ENCODE measurements around the gene DSTN. TPM values are rescaled to one million over a fixed set of nuclear protein-coding genes. Genes with fewer than 3 reads are reported as not detected.

Gene DSTN
- total RNA-seq, 3 donors from 2014 or later, result 180 to 384 (median 272) TPM

DNA sequence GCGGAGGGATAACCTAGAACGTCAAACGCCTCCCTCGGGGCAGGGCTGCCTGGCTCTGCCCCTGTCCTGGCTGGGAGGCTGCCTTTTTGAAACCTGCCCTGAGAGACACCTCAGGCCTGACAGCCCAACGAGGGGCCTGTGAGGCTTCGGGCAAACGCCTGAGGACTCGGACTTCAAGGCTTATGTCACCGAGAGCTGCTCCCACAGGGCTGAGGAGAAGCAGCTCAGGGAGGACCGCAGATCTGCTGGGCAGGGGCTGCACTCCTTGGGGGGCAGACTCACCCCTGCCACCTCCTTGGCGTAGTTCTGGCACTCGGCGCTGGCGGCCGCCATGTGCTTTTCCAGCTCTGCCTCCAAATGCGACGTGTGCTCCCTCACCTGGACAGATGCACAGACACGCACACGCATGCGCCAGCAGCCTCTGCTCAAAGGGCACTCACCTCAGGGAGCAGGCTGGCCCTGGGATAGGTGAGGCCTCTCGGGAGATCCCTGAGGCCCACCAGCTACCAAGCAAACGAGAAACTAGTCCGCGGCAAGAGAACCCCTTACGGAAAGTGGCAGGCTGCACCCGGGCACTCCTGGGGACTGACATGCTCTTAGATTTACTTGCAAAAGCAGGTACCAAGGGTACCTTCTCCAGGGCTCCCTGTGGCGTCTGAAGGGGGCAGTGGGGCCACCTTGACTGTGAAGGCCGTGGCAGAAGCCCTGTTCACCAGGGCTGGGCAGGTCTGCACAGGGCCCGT, 49.6 kb downstream of the DSTN start:
- H3K36me3 ChIP-seq, result peaks cover 12% of the 10 kb centered on the region
- intact Hi-C loops (cut with DNase I; ENCODE audit: low total_unique reads), result no loop called here
- peak; percentile 14 to 37 for DNase-seq (ENCODE audit: low spot score in 2 of 2)

DNA sequence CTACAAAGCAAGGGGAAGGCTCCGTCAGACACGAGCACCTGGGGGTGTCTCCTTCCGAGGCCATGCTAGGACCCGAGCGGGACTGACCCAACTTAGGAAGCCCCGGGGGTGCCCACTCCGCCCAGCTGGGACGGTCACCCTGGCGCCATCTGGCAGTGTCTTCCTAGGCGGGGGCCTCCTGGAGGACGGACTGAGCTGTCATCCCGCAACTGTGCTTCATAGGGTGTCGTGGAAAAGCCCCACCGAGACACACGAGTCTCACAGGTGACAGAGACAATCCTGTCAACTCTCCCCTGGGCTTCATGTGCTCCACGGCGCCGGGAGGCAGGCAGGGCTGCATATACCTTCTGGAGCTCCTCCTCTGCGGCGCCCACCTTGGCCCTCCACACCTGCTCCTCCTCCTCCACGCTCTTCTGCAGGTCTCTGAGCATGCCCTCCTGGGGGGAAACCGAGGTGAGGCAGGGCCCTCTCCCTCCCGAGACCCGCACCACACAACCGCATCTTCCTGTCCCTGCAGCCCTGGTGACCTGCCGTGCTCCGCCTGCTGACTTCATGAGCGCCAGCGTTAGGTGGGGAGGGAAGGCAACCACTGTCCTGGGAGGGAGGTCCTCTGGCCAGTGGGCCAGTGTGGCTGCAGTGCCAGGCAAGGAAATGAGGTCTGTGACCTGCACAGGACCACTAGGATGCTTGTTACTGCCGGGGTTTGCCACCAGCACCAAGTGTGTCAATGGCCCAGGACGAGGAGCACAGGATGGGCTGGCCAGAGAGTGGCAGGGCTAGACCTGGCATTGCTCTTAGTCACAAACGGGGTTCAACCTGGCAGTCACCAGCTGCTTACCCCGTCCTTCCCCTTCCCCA, 50.7 kb downstream of the DSTN start:
- Histone ChIP-seq H3K4me1 (no peaks in the 10 kb centered on the region), H3K36me3 (peaks cover 12% of the 10 kb centered on the region), H3K4me3 (no peak overlapping the region), H3K27ac (no peak overlapping the region), H3K9me3 (no peaks in the 10 kb centered on the region), H3K27me3 (no peaks in the 10 kb centered on the region)
- peak; percentile 15 to 45 for DNase-seq (ENCODE audit: low spot score in 2 of 2)
- intact Hi-C loops (cut with DNase I; ENCODE audit: low total_unique reads), result no loop called here
- TF ChIP-seq CTCF (IDR thresholded peaks at IDR 0.05) (no peak), POLR2AphosphoS5 (IDR thresholded peaks at IDR 0.05) (no peak), POLR2A (IDR thresholded peaks at IDR 0.05) (no peak)

More for the DNA sequence above, 49.6 kb downstream of the DSTN start:
- Histone ChIP-seq H3K27me3 (no peaks in the 10 kb centered on the region), H3K4me1 (no peaks in the 10 kb centered on the region), H3K9me3 (no peaks in the 10 kb centered on the region), H3K27ac (no peak overlapping the region), H3K4me3 (no peak overlapping the region)
- no peak for TF ChIP-seq POLR2A (IDR thresholded peaks at IDR 0.05)

- no peak for TF ChIP-seq POLR2A (IDR thresholded peaks at IDR 0.05)
- no peak for TF ChIP-seq CTCF (IDR thresholded peaks at IDR 0.05)
- no peak for TF ChIP-seq POLR2AphosphoS5 (IDR thresholded peaks at IDR 0.05)
- H3K27me3 ChIP-seq, result no peaks in the 10 kb centered on the region
- DNase-seq (ENCODE audit: low spot score in 2 of 2), result peak in 1 of 2 donors; percentile 33
- H3K4me1 ChIP-seq, result no peaks in the 10 kb centered on the region
- H3K4me3 ChIP-seq, result no peak overlapping the region
- H3K9me3 ChIP-seq, result no peaks in the 10 kb centered on the region
- no peak overlapping the region for H3K27ac ChIP-seq
- intact Hi-C loops (cut with DNase I; ENCODE audit: low total_unique reads), result no loop called here
- peaks cover 12% of the 10 kb centered on the region for H3K36me3 ChIP-seq
These were observed 51.5 kb downstream of the DSTN start for GRCh38 chr20:17621229-17621968.

DNA sequence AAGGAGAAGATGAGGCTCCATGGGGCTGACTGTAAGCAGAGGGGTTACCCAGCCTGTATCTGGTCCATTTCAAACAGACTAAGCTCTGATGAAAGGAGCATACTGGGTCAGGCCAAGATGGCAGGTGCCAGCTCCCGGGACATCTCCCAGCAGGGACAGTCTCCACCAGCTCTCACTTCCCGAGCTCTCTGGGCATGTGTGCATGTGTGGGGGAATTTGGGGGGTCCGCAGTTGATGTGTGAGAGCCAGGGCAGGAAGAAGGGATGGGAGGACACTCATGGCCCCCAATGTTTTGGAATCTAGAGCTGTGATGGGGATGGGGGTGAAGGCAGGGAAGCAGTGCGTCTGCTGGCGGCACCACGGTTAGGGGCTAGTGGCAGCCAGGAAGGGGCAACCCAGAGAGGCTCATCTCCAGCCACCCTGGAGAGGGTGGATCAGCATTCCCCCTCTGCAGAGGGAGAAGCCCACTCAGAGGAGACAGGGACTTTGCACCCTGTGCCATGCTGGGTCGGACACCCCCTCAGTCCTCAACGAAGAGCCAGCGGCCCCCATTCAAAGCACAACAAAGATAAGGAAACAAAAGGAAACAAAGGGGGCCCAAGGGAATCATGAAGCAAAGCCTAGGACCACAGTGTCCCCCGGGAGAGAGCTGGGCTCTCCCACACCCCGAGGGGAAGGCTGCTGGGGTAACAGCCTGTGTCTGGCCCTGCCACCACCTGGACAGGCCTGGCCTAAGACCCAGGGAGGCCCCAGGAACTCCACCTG, 52.4 kb downstream of the DSTN start:
- TF ChIP-seq POLR2AphosphoS5 (IDR thresholded peaks at IDR 0.05) (no peak), POLR2A (IDR thresholded peaks at IDR 0.05) (no peak), CTCF (IDR thresholded peaks at IDR 0.05) (no peak)
- peaks cover 16% of the 10 kb centered on the region for H3K36me3 ChIP-seq
- H3K27me3 ChIP-seq, result no peaks in the 10 kb centered on the region
- no peak overlapping the region for H3K4me3 ChIP-seq
- H3K4me1 ChIP-seq, result no peaks in the 10 kb centered on the region
- H3K9me3 ChIP-seq, result no peaks in the 10 kb centered on the region
- no peak overlapping the region for H3K27ac ChIP-seq
- DNase-seq (ENCODE audit: low spot score in 2 of 2), result peak in 1 of 2 donors; percentile 27
- intact Hi-C loops (cut with DNase I; ENCODE audit: low total_unique reads), result no loop called here

All from breast epithelium (tissue), 4 donors.